MM.1S (cell line): ENCODE results near the gene SV2B.

Experiments used
- EZH2 ChIP-seq: fragments of 300-600 bp; sonication (generic); optimal IDR thresholded peaks from 2 replicates; pipeline ENCODE3; 2017; ENCODE audit warnings: low read depth, mild to moderate bottlenecking, antibody characterized with exemption, low read length, mixed read lengths
- EZH2phosphoT487 ChIP-seq: fragments of 300-600 bp; sonication (generic); IDR thresholded peaks from 2 replicates; pipeline ENCODE4 v1.6.1; 2018; ENCODE audit warnings: antibody characterized with exemption, low read length
- TF ChIP-seq, protein P1 (sequence below): fragments of 300-600 bp; sonication (generic); IDR thresholded peaks from 2 replicates; pipeline ENCODE4 v1.5.1; 2016; ENCODE audit warnings: antibody characterized with exemption, low read length, mixed read lengths

DNA sequence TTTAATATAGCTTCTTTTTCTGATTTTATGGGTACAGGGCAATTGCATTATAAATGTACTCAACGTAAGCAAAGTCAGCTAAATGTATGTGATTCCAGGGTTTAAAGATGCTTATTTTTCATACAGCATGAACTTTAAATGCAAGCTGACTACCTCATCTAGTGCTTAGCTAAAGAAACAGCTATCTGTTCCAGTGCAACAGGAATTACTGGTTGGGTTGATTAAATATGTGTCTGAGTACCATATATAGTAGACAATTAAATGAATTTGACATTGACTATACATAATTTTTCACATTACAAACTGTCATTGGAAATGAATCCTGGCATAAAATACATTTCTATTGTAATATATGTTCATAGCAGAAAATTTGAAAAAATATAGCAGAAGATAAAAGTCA lies 26.3 kb upstream of the SV2B start:
- TF ChIP-seq, protein P1, sequence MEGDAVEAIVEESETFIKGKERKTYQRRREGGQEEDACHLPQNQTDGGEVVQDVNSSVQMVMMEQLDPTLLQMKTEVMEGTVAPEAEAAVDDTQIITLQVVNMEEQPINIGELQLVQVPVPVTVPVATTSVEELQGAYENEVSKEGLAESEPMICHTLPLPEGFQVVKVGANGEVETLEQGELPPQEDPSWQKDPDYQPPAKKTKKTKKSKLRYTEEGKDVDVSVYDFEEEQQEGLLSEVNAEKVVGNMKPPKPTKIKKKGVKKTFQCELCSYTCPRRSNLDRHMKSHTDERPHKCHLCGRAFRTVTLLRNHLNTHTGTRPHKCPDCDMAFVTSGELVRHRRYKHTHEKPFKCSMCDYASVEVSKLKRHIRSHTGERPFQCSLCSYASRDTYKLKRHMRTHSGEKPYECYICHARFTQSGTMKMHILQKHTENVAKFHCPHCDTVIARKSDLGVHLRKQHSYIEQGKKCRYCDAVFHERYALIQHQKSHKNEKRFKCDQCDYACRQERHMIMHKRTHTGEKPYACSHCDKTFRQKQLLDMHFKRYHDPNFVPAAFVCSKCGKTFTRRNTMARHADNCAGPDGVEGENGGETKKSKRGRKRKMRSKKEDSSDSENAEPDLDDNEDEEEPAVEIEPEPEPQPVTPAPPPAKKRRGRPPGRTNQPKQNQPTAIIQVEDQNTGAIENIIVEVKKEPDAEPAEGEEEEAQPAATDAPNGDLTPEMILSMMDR = no peak
- TF ChIP-seq EZH2 (no peak), EZH2phosphoT487 (no peak)
